ENCODE data around the gene SREBF2.

The SREBF2 gene

DNA sequence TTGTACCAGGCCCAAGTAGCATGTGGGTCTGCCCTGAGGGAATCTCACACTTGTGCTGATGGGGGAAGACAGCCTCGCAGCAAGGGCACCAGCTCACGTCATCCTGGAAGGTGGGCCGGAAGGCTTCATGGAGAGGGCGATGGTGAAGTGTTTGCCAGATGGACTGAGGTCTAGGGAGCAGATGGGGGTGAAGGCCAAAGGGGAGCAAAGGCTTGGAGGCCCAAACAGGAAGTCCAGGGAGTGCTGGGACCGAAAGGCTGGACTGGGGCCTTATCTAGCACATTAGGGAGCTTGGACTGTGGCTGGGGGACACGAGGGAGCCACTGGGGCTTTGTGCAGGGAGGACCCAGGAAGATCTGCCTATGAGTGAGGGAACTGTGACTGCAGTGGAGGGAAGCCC lies 94.9 kb downstream of the SREBF2 start:
- Histone ChIP-seq H3K9ac (ENCODE audit: insufficient read length) (no peak overlapping the region), H3K4me3 (no peak overlapping the region), H3K27ac (no peak overlapping the region), H3K9me3 (ENCODE audit: low read depth, low read length) (no peaks in the 10 kb centered on the region), H3K36me3 (ENCODE audit: insufficient read depth, low read length) (no peaks in the 10 kb centered on the region)
- TF ChIP-seq POLR2AphosphoS5 (IDR thresholded peaks at IDR 0.05; ENCODE audit: borderline replicate concordance, low read depth, low read length) = no peak; the same call in 1 of the 2 replicates
- DNase-seq (ENCODE audit: low read depth, low spot score) = no peak

- TF ChIP-seq FOXP2 (optimal IDR thresholded peaks at IDR 0.05; ENCODE audit: control extremely low read depth, extremely low read length, insufficient read depth) (no peak), EZH2 (IDR thresholded peaks at IDR 0.05) (no peak), POLR2AphosphoS5 (IDR thresholded peaks at IDR 0.05; ENCODE audit: borderline replicate concordance, low read depth, low read length) (no peak)
- Histone ChIP-seq H3K9me3 (ENCODE audit: low read depth, low read length) (no peaks in the 10 kb centered on the region), H3K9ac (ENCODE audit: insufficient read length) (no peak overlapping the region), H3K36me3 (ENCODE audit: insufficient read depth, low read length) (no peaks in the 10 kb centered on the region), H3K27ac (no peak overlapping the region), H3K4me3 (no peak overlapping the region)
- no peak for DNase-seq (ENCODE audit: low read depth, low spot score)
Observed at GRCh38 chr22:41928593-41929417, 95.9 kb downstream of the SREBF2 start.

DNA sequence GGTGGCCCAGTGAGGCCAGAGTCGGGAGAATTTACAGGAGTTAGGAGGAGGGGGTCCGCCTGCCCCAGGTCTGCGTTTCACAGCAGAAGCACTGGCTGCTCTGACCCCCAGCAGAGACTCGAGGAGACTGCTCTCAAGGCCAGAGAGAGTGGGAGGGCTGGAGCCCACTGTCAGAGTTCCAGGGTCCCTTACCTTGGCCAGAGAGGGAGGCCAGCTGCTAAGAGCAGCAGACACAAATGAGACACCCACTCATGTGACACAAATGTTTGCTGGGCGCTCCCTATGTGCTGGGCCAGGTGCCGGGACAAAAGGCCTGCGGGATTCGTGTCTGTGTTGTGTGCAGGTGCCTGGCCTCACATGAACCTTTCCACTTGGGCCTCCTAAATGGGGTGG lies 96.5 kb downstream of the SREBF2 start:
- Histone ChIP-seq H3K27ac (no peak overlapping the region), H3K36me3 (ENCODE audit: insufficient read depth, low read length) (no peaks in the 10 kb centered on the region), H3K9ac (ENCODE audit: insufficient read length) (no peak overlapping the region), H3K4me3 (no peak overlapping the region), H3K9me3 (ENCODE audit: low read depth, low read length) (no peaks in the 10 kb centered on the region)
- no peak for DNase-seq (ENCODE audit: low read depth, low spot score)
- TF ChIP-seq FOXP2 (optimal IDR thresholded peaks at IDR 0.05; ENCODE audit: control extremely low read depth, extremely low read length, insufficient read depth) = no peak
- no peak for TF ChIP-seq EZH2 (IDR thresholded peaks at IDR 0.05)
- TF ChIP-seq POLR2AphosphoS5 (IDR thresholded peaks at IDR 0.05; ENCODE audit: borderline replicate concordance, low read depth, low read length) = no peak

GRCh38 chr22:41931701-41932269 lies 98.9 kb downstream of the SREBF2 start:
- TF ChIP-seq FOXP2 (optimal IDR thresholded peaks at IDR 0.05; ENCODE audit: control extremely low read depth, extremely low read length, insufficient read depth) (no peak), POLR2AphosphoS5 (IDR thresholded peaks at IDR 0.05; ENCODE audit: borderline replicate concordance, low read depth, low read length) (no peak), EZH2 (IDR thresholded peaks at IDR 0.05) (no peak)
- Histone ChIP-seq H3K9me3 (ENCODE audit: low read depth, low read length) (no peaks in the 10 kb centered on the region), H3K36me3 (ENCODE audit: insufficient read depth, low read length) (no peaks in the 10 kb centered on the region), H3K27ac (no peak overlapping the region), H3K9ac (ENCODE audit: insufficient read length) (no peak overlapping the region), H3K4me3 (no peak overlapping the region)
- DNase-seq (ENCODE audit: low read depth, low spot score) = no peak

- no peaks in the 10 kb centered on the region; the same call in 1 of the 2 replicates for H3K36me3 ChIP-seq (ENCODE audit: insufficient read depth, low read length)
- TF ChIP-seq EZH2 (IDR thresholded peaks at IDR 0.05) (no peak), POLR2AphosphoS5 (IDR thresholded peaks at IDR 0.05; ENCODE audit: borderline replicate concordance, low read depth, low read length) (no peak), FOXP2 (optimal IDR thresholded peaks at IDR 0.05; ENCODE audit: control extremely low read depth, extremely low read length, insufficient read depth) (no peak)
- H3K9ac ChIP-seq (ENCODE audit: insufficient read length) = no peak overlapping the region
Observed at GRCh38 chr22:41932353-41932752, 99.4 kb downstream of the SREBF2 start.

DNA sequence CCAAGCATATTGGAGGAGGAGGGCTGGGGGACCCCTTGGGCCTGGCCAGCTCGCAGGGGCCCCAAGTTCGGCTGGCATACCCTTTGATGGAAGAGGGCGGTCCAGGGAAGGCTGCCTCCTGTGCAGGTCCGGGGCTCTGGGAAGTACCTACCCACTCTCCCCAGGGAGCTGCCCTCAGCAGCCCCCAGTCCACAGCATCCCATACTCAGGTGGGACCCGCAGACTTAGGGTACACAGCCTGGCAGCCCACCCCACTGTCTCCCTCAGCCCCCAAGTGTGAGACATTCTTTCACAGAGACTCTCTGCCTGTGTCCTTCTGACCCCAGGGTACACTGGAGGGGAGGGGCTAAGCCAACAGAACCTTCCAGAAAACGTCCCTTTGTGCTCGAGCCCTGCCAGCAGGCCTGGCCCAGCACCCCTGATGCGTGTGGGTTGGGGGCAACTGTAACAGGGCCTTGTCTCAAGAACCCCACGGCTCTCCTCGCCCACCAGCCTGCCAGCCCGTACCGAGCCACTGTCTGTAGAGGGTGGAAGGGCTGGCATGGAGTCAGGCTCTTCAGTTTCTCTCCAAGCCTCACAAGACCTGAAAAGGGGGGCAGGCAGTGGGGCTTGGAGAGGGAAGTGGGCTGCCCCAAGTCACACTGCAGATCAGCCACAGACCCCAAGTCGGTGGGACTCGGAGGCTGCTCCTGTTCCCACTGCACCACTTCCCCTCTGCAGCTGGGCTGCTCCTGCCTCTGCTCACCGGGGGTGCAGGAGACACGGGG lies 100.7 kb downstream of the SREBF2 start:
- no peak overlapping the region for H3K4me3 ChIP-seq
- no peak overlapping the region for H3K27ac ChIP-seq
- no peak for DNase-seq (ENCODE audit: low read depth, low spot score)
- no peak overlapping the region for H3K9ac ChIP-seq (ENCODE audit: insufficient read length)
- H3K36me3 ChIP-seq (ENCODE audit: insufficient read depth, low read length) = peaks cover 3% of the 10 kb centered on the region
- no peaks in the 10 kb centered on the region for H3K9me3 ChIP-seq (ENCODE audit: low read depth, low read length)
- no peak for TF ChIP-seq EZH2 (IDR thresholded peaks at IDR 0.05)
- no peak for TF ChIP-seq POLR2AphosphoS5 (IDR thresholded peaks at IDR 0.05; ENCODE audit: borderline replicate concordance, low read depth, low read length)
- TF ChIP-seq FOXP2 (optimal IDR thresholded peaks at IDR 0.05; ENCODE audit: control extremely low read depth, extremely low read length, insufficient read depth) = no peak

More at GRCh38 chr22:41932353-41932752, 99.4 kb downstream of the SREBF2 start:
- no peak overlapping the region for H3K27ac ChIP-seq
- no peak for DNase-seq (ENCODE audit: low read depth, low spot score)
- H3K4me3 ChIP-seq = no peak overlapping the region
- no peaks in the 10 kb centered on the region for H3K9me3 ChIP-seq (ENCODE audit: low read depth, low read length)

- H3K9ac ChIP-seq (ENCODE audit: insufficient read length) = no peak overlapping the region
Observed at GRCh38 chr22:41934284-41935014, 101.5 kb downstream of the SREBF2 start.

GRCh38 chr22:41935015-41935351 lies 102.1 kb downstream of the SREBF2 start:
- Histone ChIP-seq H3K27ac (no peak overlapping the region), H3K4me3 (no peak overlapping the region), H3K9me3 (ENCODE audit: low read depth, low read length) (no peaks in the 10 kb centered on the region), H3K9ac (ENCODE audit: insufficient read length) (no peak overlapping the region), H3K36me3 (ENCODE audit: insufficient read depth, low read length) (peaks cover 12% of the 10 kb centered on the region)
- DNase-seq (ENCODE audit: low read depth, low spot score) = no peak
- TF ChIP-seq EZH2 (IDR thresholded peaks at IDR 0.05) = no peak
- no peak; the same call in 1 of the 2 replicates for TF ChIP-seq POLR2AphosphoS5 (IDR thresholded peaks at IDR 0.05; ENCODE audit: borderline replicate concordance, low read depth, low read length)
- no peak for TF ChIP-seq FOXP2 (optimal IDR thresholded peaks at IDR 0.05; ENCODE audit: control extremely low read depth, extremely low read length, insufficient read depth)

More at GRCh38 chr22:41934284-41935014, 101.5 kb downstream of the SREBF2 start:
- Histone ChIP-seq H3K9me3 (ENCODE audit: low read depth, low read length) (no peaks in the 10 kb centered on the region), H3K36me3 (ENCODE audit: insufficient read depth, low read length) (peaks cover 11% of the 10 kb centered on the region), H3K4me3 (no peak overlapping the region), H3K27ac (no peak overlapping the region)
- no peak for TF ChIP-seq EZH2 (IDR thresholded peaks at IDR 0.05)
- no peak for TF ChIP-seq FOXP2 (optimal IDR thresholded peaks at IDR 0.05; ENCODE audit: control extremely low read depth, extremely low read length, insufficient read depth)
- no peak; the same call in 1 of the 2 replicates for TF ChIP-seq POLR2AphosphoS5 (IDR thresholded peaks at IDR 0.05; ENCODE audit: borderline replicate concordance, low read depth, low read length)
- no peak for DNase-seq (ENCODE audit: low read depth, low spot score)

Data from SK-N-MC (cell line).